Caco-2 (cell line): ENCODE data around the gene MAN1A1. TPM values are rescaled to one million over a fixed set of nuclear protein-coding genes. Genes with fewer than 3 reads are reported as not detected.

Source experiments
- BruUV-seq: library from RNA; stranded (reverse); fragments of 400-500 nt; replicated peaks from 2 replicates; lab custom pipeline; 2021; lab: Mats Ljungman, UMichigan
- CTCF ChIA-PET: fragments of 300-600 bp; sonication (Branson Sonifier 250); formaldehyde crosslinking; loops from one replicate; lab custom pipeline; 2022; ENCODE audit warnings: antibody characterized with exemption; lab: Charles Lee
- POLR2A ChIA-PET: fragments of 300-600 bp; sonication (Branson Sonifier 250); formaldehyde crosslinking; loops from one replicate; lab custom pipeline; 2022; ENCODE audit warnings: antibody characterized with exemption; lab: Charles Lee
- DNase-seq, 2 experiments: peaks; one replicate each; pipeline versions ENCODE4 v3.0.0 to v3.0.0-alpha.2; 2020 to 2022
- H3K27me3 ChIP-seq: replicated peaks from 2 replicates; pipeline ENCODE4 v1.6.0; 2011; ENCODE audit warnings: low read length; ENCODE audit not compliant: control insufficient read depth, insufficient read depth
- H3K36me3 ChIP-seq: 2 replicates; pipeline ENCODE4 v1.5.1; 2011; ENCODE audit warnings: low read length; ENCODE audit not compliant: control insufficient read depth, insufficient read depth
- H3K4me1 ChIP-seq: fragments of 250-450 bp; sonication (Bioruptor Pico); 2 replicates; pipeline ENCODE4 v1.5.1; 2020; ENCODE audit warnings: mild to moderate bottlenecking
- H3K4me3 ChIP-seq: 2 replicates; pipeline ENCODE4 v1.5.1; 2011; ENCODE audit warnings: low read depth, mild to moderate bottlenecking, control low read depth, low read length
- H3K9me3 ChIP-seq: fragments of 250-450 bp; sonication (Bioruptor Pico); 2 replicates; pipeline ENCODE4 v1.5.1; 2020; ENCODE audit warnings: mild to moderate bottlenecking, moderate library complexity
- H3K27ac Mint-ChIP-seq: one replicate; pipeline ENCODE4 v1.8.0; 2022; ENCODE audit warnings: mixed read lengths; ENCODE audit not compliant: unreplicated experiment
- H3K27me3 Mint-ChIP-seq: one replicate; pipeline ENCODE4 v1.8.0; 2022; ENCODE audit warnings: mixed read lengths; ENCODE audit not compliant: insufficient read depth, unreplicated experiment
- H3K36me3 Mint-ChIP-seq: one replicate; pipeline ENCODE4 v1.8.0; 2022; ENCODE audit warnings: mild to moderate bottlenecking, mixed read lengths; ENCODE audit not compliant: insufficient read depth, unreplicated experiment
- H3K4me1 Mint-ChIP-seq: one replicate; pipeline ENCODE4 v1.8.0; 2022; ENCODE audit warnings: low read depth, mixed read lengths; ENCODE audit not compliant: unreplicated experiment
- H3K4me3 Mint-ChIP-seq: one replicate; pipeline ENCODE4 v1.8.0; 2022; ENCODE audit warnings: mild to moderate bottlenecking, moderate library complexity, mixed read lengths; ENCODE audit not compliant: unreplicated experiment
- H3K9me3 Mint-ChIP-seq: one replicate; pipeline ENCODE4 v1.8.0; 2022; ENCODE audit warnings: mixed read lengths; ENCODE audit not compliant: unreplicated experiment
- intact Hi-C: fragments of 100-400 bp; cut with micrococcal nuclease; formaldehyde crosslinking; loops from one replicate; pipeline ENCODE4 v1.10.0; 2022; ENCODE audit not compliant: unreplicated experiment
- total RNA-seq: library from RNA; stranded (reverse); gene quantifications from 2 replicates; pipeline ENCODE4 v1.2.3, GENCODE V29; 2022
- TF ChIP-seq, protein P1 (sequence below), 2 experiments: fragments of 200-600 bp in 1 of 2; IDR thresholded peaks; 1 replicate in 1 of 2; 2 replicates in 1 of 2; pipeline versions ENCODE4 v1.5.1 to v1.8.0; 2011 to 2022; ENCODE audit warnings: antibody characterized with exemption in 1 of 2, control low read depth in 1 of 2, inconsistent platforms in 1 of 2, low read depth in 1 of 2, low read length in 1 of 2, mild to moderate bottlenecking in 1 of 2, moderate library complexity in 1 of 2; ENCODE audit not compliant: insufficient read depth in 1 of 2, severe bottlenecking in 1 of 2, unreplicated experiment in 1 of 2

Gene MAN1A1
- total RNA-seq, 1 experiment from 2014 or later: 28.7 TPM

DNA sequence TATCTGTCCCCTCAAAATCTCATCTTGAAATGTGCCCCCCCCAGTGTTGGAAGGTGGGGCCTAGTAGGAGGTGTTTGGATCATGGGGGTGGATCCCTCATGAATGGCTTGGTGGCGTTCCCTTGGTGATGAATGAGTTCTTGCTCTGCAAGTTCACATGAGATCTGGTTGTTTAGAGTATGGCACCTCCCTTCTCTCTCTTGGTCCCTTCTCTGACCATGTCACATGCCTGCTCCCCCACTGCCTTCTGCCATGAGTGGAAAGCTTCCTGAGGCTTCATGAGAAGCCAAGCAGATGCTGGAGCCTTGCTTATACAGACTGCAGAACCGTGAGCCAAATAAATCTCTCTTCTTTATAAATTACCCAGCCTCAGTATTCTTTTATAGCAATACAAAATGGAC is 70.9 kb downstream of the MAN1A1 start:
- H3K9me3 Mint-ChIP-seq: no peaks in the 10 kb centered on the region
- Histone ChIP-seq H3K27me3 (no peaks in the 10 kb centered on the region), H3K9me3 (peaks cover 3% of the 10 kb centered on the region; the same call in 1 of the 2 replicates), H3K4me1 (no peaks in the 10 kb centered on the region), H3K36me3 (peaks cover 4% of the 10 kb centered on the region), H3K4me3 (no peak overlapping the region)
- no peak for DNase-seq
- H3K4me3 Mint-ChIP-seq: no peak overlapping the region
- TF ChIP-seq, protein P1, sequence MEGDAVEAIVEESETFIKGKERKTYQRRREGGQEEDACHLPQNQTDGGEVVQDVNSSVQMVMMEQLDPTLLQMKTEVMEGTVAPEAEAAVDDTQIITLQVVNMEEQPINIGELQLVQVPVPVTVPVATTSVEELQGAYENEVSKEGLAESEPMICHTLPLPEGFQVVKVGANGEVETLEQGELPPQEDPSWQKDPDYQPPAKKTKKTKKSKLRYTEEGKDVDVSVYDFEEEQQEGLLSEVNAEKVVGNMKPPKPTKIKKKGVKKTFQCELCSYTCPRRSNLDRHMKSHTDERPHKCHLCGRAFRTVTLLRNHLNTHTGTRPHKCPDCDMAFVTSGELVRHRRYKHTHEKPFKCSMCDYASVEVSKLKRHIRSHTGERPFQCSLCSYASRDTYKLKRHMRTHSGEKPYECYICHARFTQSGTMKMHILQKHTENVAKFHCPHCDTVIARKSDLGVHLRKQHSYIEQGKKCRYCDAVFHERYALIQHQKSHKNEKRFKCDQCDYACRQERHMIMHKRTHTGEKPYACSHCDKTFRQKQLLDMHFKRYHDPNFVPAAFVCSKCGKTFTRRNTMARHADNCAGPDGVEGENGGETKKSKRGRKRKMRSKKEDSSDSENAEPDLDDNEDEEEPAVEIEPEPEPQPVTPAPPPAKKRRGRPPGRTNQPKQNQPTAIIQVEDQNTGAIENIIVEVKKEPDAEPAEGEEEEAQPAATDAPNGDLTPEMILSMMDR (IDR thresholded peaks at IDR 0.05; ENCODE audit: insufficient read depth in 1 of 2, low read depth in 1 of 2, low read length in 1 of 2, severe bottlenecking in 1 of 2, unreplicated experiment in 1 of 2): no peak
- H3K27me3 Mint-ChIP-seq: no peaks in the 10 kb centered on the region
- no TSS peak for BruUV-seq
- H3K27ac Mint-ChIP-seq: no peak overlapping the region
- H3K36me3 Mint-ChIP-seq: peaks cover 13% of the 10 kb centered on the region
- CTCF ChIA-PET: no interaction called here
- peaks cover 6% of the 10 kb centered on the region for H3K4me1 Mint-ChIP-seq
- POLR2A ChIA-PET: no interaction called here
- intact Hi-C loops: no loop called here

DNA sequence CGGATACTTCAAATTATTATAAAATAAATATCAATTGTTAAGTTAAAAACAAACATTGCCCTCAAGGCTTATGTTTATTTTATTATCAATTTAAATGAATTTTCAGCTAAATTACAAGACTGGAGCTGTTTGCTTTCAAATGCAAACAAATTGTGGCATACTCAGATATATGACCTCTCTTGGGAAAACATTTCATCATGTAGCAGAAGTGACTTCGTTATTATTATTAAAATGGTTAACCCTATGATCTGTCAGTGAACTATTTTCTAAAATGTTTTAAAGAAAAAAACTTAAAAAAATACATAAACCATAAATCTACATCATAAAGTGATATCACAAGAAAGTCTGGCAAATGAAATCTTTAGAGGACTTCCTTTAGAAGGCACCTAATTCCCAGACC is 72.5 kb downstream of the MAN1A1 start:
- H3K4me1 Mint-ChIP-seq: no peaks in the 10 kb centered on the region
- no peaks in the 10 kb centered on the region for H3K9me3 Mint-ChIP-seq

GRCh38 chr6:119276211-119276610 is 73.3 kb downstream of the MAN1A1 start:
- DNase-seq: no peak
- Mint-ChIP-seq H3K36me3 (peaks cover 9% of the 10 kb centered on the region), H3K27me3 (no peaks in the 10 kb centered on the region), H3K4me3 (no peak overlapping the region), H3K27ac (no peak overlapping the region), H3K4me1 (no peaks in the 10 kb centered on the region), H3K9me3 (peaks cover 1% of the 10 kb centered on the region)
- H3K36me3 ChIP-seq: peaks cover 3% of the 10 kb centered on the region
- no TSS peak for BruUV-seq
- ChIA-PET POLR2A (no interaction called here), CTCF (no interaction called here)
- intact Hi-C loops: no loop called here
- no peaks in the 10 kb centered on the region for H3K4me1 ChIP-seq
- TF ChIP-seq, protein P1 (IDR thresholded peaks at IDR 0.05; ENCODE audit: insufficient read depth in 1 of 2, low read depth in 1 of 2, low read length in 1 of 2, severe bottlenecking in 1 of 2, unreplicated experiment in 1 of 2): no peak
- peaks cover 3% of the 10 kb centered on the region; the same call in 1 of the 2 replicates for H3K9me3 ChIP-seq
- H3K4me3 ChIP-seq: no peak overlapping the region
- no peaks in the 10 kb centered on the region for H3K27me3 ChIP-seq

More for the DNA sequence above, 72.5 kb downstream of the MAN1A1 start:
- no peak overlapping the region for H3K4me3 ChIP-seq
- no peak overlapping the region for H3K4me3 Mint-ChIP-seq
- intact Hi-C loops: no loop called here
- H3K27me3 Mint-ChIP-seq: no peaks in the 10 kb centered on the region
- BruUV-seq: no TSS peak
- peaks cover 6% of the 10 kb centered on the region for H3K36me3 Mint-ChIP-seq
- POLR2A ChIA-PET: no interaction called here
- no peak for DNase-seq
- H3K9me3 ChIP-seq: peaks cover 3% of the 10 kb centered on the region; the same call in 1 of the 2 replicates
- CTCF ChIA-PET: no interaction called here
- peaks cover 4% of the 10 kb centered on the region for H3K36me3 ChIP-seq
- H3K27ac Mint-ChIP-seq: no peak overlapping the region
- no peaks in the 10 kb centered on the region for H3K4me1 ChIP-seq
- H3K27me3 ChIP-seq: no peaks in the 10 kb centered on the region
- TF ChIP-seq, protein P1 (IDR thresholded peaks at IDR 0.05; ENCODE audit: insufficient read depth in 1 of 2, low read depth in 1 of 2, low read length in 1 of 2, severe bottlenecking in 1 of 2, unreplicated experiment in 1 of 2): no peak
